CD14-positive monocyte (primary cell): ENCODE results near the gene SNTN. TPM values are rescaled to one million over a fixed set of nuclear protein-coding genes. Genes with fewer than 3 reads are reported as not detected.

Experiments
- DNase-seq, 3 donors: peaks; one replicate each; pipeline ENCODE4 v3.0.0-alpha.2; 2011 to 2022
- H2AFZ ChIP-seq: 2 replicates; pipeline ENCODE4 v1.6.0; 2012; ENCODE audit warnings: mild to moderate bottlenecking, low read depth, low read length, inconsistent platforms; ENCODE audit not compliant: insufficient read depth, poor library complexity, severe bottlenecking
- H3K27ac ChIP-seq, 2 donors: 1 replicate in 1 of 2; 2 replicates in 1 of 2; pipeline ENCODE4 v1.5.1; 2012 to 2013; ENCODE audit warnings: low read length in 2 of 2, control low read depth in 1 of 2, inconsistent platforms in 1 of 2, low read depth in 1 of 2, mild to moderate bottlenecking in 1 of 2
- H3K27me3 ChIP-seq, 2 donors: one replicate each; pipeline versions ENCODE4 v1.6.0 to v1.6.1; 2011 to 2013; ENCODE audit warnings: low read length in 2 of 2; ENCODE audit not compliant: control insufficient read depth in 2 of 2, insufficient read depth in 2 of 2
- H3K36me3 ChIP-seq, 2 donors: replicated peaks in 1 of 2; 1 replicate in 1 of 2; 2 replicates in 1 of 2; pipeline versions ENCODE4 v1.5.1 to v1.6.1; 2012 to 2013; ENCODE audit warnings: low read length in 2 of 2, control low read depth in 1 of 2, inconsistent platforms in 1 of 2, mild to moderate bottlenecking in 1 of 2; ENCODE audit not compliant: insufficient read depth in 2 of 2, control insufficient read depth in 1 of 2
- H3K4me1 ChIP-seq, 2 donors: 1 replicate in 1 of 2; 2 replicates in 1 of 2; pipeline versions ENCODE4 v1.5.1 to v1.6.1; 2012 to 2013; ENCODE audit warnings: low read length in 2 of 2, control low read depth in 1 of 2, inconsistent platforms in 1 of 2, mild to moderate bottlenecking in 1 of 2, moderate library complexity in 1 of 2; ENCODE audit not compliant: insufficient read depth in 2 of 2, control insufficient read depth in 1 of 2
- H3K4me2 ChIP-seq: replicated peaks from 2 replicates; pipeline ENCODE3; 2012; ENCODE audit warnings: low read length, moderate library complexity, mild to moderate bottlenecking; ENCODE audit not compliant: poor library complexity, severe bottlenecking; ENCODE audit errors: extremely low read depth
- H3K4me3 ChIP-seq, 3 experiments: fragments of 200-600 bp in 1 of 3; sonication (generic) in 1 of 3; replicated peaks in 1 of 3; 1 replicate in 2 of 3; 2 replicates in 1 of 3; pipeline ENCODE4 v1.5.1; 2011 to 2013; ENCODE audit warnings: low read length in 3 of 3, mild to moderate bottlenecking in 3 of 3, control low read depth in 2 of 3, low read depth in 2 of 3, inconsistent platforms in 1 of 3, moderate library complexity in 1 of 3
- H3K79me2 ChIP-seq: 2 replicates; pipeline ENCODE4 v1.6.0; 2012; ENCODE audit warnings: mild to moderate bottlenecking, control low read depth, inconsistent platforms, low read length, moderate library complexity; ENCODE audit not compliant: insufficient read depth
- H3K9ac ChIP-seq: 2 replicates; pipeline ENCODE4 v1.6.0; 2017; ENCODE audit warnings: low read length, mild to moderate bottlenecking; ENCODE audit not compliant: insufficient read depth, poor library complexity, severe bottlenecking
- H3K9me3 ChIP-seq, 2 donors: replicated peaks in 1 of 2; 1 replicate in 1 of 2; 2 replicates in 1 of 2; pipeline versions ENCODE4 v1.5.1 to v1.6.1; 2012 to 2013; ENCODE audit warnings: low read length in 2 of 2, control low read depth in 1 of 2; ENCODE audit not compliant: control insufficient read depth in 1 of 2, insufficient read depth in 1 of 2
- H4K20me1 ChIP-seq: 2 replicates; pipeline ENCODE4 v1.6.0; 2012; ENCODE audit warnings: mild to moderate bottlenecking, low read length, control low read depth, moderate library complexity; ENCODE audit not compliant: insufficient read depth
- H3K27ac Mint-ChIP-seq, 7 donors: one replicate each; pipeline ENCODE4 v1.8.0; 2020; ENCODE audit warnings: mild to moderate bottlenecking in 7 of 7, mixed read lengths in 7 of 7, moderate library complexity in 6 of 7, inconsistent platforms in 2 of 7
- H3K27me3 Mint-ChIP-seq, 3 donors: one replicate each; pipeline ENCODE4 v1.8.0; 2021 to 2022; ENCODE audit warnings: low read depth in 3 of 3, mild to moderate bottlenecking in 3 of 3, mixed read lengths in 3 of 3, moderate library complexity in 3 of 3, inconsistent platforms in 1 of 3
- H3K36me3 Mint-ChIP-seq, 2 donors: one replicate each; pipeline ENCODE4 v1.8.0; 2020; ENCODE audit warnings: mixed read lengths in 2 of 2, inconsistent platforms in 1 of 2, mild to moderate bottlenecking in 1 of 2
- H3K4me1 Mint-ChIP-seq: one replicate; pipeline ENCODE4 v1.8.0; 2020; ENCODE audit warnings: mild to moderate bottlenecking, mixed read lengths
- H3K4me3 Mint-ChIP-seq, 2 donors: one replicate each; pipeline ENCODE4 v1.8.0; 2020; ENCODE audit warnings: mild to moderate bottlenecking in 2 of 2, mixed read lengths in 2 of 2, moderate library complexity in 1 of 2
- H3K9me3 Mint-ChIP-seq, 7 donors: one replicate each; pipeline ENCODE4 v1.8.0; 2020 to 2022; ENCODE audit warnings: mixed read lengths in 7 of 7, mild to moderate bottlenecking in 6 of 7, moderate library complexity in 6 of 7, inconsistent platforms in 2 of 7
- WGBS: methylation state at CpG from one replicate; pipeline ENCODE4 v1.1.5; 2013; ENCODE audit warnings: missing lambda C conversion rate; ENCODE audit not compliant: insufficient coverage; 5-methylcytosine and 5-hydroxymethylcytosine counted together
- intact Hi-C, 2 donors: fragments of 100-400 bp; cut with micrococcal nuclease; formaldehyde crosslinking; loops; one replicate each; pipeline versions ENCODE4 v1.15.0 to v1.15.1; 2023
- polyA plus RNA-seq, 3 donors: library from polyadenylated mRNA; depleted of rRNA in 1 of 3; unstranded in 2 of 3; stranded (reverse) in 1 of 3; fragments of 300-500 nt in 2 of 3; fragments of >200 nt in 1 of 3; fragmentation: Illumina TruSeq in 2 of 3; gene quantifications; 1 replicate in 2 of 3; 2 replicates in 1 of 3; pipeline ENCODE4 v1.2.3, GENCODE V29; 2012 to 2021
- TF ChIP-seq, protein P1 (sequence below): fragments of 200-600 bp; IDR thresholded peaks from one replicate; pipeline ENCODE4 v1.8.0; 2022; ENCODE audit warnings: antibody characterized with exemption, mild to moderate bottlenecking

The SNTN gene
- polyA plus RNA-seq, 3 donors, result not detected

DNA sequence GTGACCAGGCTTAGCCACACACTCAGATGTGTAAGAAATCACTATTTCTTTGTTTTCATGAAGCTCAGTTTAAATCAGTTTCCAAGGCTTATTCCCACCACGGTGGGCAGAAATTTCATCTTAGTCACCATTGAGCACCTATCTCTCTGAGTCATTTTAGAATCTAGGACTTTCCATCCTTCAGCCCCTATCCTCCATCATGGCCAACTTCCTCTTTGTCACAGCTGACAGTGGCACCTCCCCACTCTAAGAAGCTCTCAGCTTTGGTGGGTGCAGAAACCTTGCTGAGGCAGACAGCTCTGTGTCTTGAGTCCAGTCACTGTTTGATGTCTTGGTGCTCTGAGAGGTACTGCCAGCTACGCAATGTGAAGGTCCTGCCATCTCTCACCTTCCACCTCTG, 32.9 kb downstream of the SNTN start:
- H3K4me3 Mint-ChIP-seq, result no peak overlapping the region
- H3K9ac ChIP-seq, result no peak overlapping the region
- peaks cover 0 to 5% (median 0%) of the 10 kb centered on the region in 7 donors for H3K9me3 Mint-ChIP-seq
- WGBS, result 91% methylated on average over 2 of the region's 2 CpGs
- no peaks in the 10 kb centered on the region for H3K36me3 Mint-ChIP-seq
- H3K27ac Mint-ChIP-seq, result no peak overlapping the region
- no peaks in the 10 kb centered on the region for H3K4me1 Mint-ChIP-seq
- peak in 1 of 3 donors; percentile 31 for DNase-seq
- H3K4me3 ChIP-seq, result no peak overlapping the region
- intact Hi-C loops, result no loop called here
- no peaks in the 10 kb centered on the region for H3K4me1 ChIP-seq
- no peaks in the 10 kb centered on the region for H3K27me3 ChIP-seq
- TF ChIP-seq, protein P1, sequence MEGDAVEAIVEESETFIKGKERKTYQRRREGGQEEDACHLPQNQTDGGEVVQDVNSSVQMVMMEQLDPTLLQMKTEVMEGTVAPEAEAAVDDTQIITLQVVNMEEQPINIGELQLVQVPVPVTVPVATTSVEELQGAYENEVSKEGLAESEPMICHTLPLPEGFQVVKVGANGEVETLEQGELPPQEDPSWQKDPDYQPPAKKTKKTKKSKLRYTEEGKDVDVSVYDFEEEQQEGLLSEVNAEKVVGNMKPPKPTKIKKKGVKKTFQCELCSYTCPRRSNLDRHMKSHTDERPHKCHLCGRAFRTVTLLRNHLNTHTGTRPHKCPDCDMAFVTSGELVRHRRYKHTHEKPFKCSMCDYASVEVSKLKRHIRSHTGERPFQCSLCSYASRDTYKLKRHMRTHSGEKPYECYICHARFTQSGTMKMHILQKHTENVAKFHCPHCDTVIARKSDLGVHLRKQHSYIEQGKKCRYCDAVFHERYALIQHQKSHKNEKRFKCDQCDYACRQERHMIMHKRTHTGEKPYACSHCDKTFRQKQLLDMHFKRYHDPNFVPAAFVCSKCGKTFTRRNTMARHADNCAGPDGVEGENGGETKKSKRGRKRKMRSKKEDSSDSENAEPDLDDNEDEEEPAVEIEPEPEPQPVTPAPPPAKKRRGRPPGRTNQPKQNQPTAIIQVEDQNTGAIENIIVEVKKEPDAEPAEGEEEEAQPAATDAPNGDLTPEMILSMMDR, result no peak
- peaks cover 0 to 2% (median 0%) of the 10 kb centered on the region in 3 donors for H3K27me3 Mint-ChIP-seq
- H3K4me2 ChIP-seq, result no peak overlapping the region
- H3K9me3 ChIP-seq, result no peaks in the 10 kb centered on the region
- H3K36me3 ChIP-seq, result no peaks in the 10 kb centered on the region
- no peak overlapping the region for H2AFZ ChIP-seq
- no peaks in the 10 kb centered on the region for H4K20me1 ChIP-seq
- H3K79me2 ChIP-seq, result no peaks in the 10 kb centered on the region
- no peak overlapping the region for H3K27ac ChIP-seq

DNA sequence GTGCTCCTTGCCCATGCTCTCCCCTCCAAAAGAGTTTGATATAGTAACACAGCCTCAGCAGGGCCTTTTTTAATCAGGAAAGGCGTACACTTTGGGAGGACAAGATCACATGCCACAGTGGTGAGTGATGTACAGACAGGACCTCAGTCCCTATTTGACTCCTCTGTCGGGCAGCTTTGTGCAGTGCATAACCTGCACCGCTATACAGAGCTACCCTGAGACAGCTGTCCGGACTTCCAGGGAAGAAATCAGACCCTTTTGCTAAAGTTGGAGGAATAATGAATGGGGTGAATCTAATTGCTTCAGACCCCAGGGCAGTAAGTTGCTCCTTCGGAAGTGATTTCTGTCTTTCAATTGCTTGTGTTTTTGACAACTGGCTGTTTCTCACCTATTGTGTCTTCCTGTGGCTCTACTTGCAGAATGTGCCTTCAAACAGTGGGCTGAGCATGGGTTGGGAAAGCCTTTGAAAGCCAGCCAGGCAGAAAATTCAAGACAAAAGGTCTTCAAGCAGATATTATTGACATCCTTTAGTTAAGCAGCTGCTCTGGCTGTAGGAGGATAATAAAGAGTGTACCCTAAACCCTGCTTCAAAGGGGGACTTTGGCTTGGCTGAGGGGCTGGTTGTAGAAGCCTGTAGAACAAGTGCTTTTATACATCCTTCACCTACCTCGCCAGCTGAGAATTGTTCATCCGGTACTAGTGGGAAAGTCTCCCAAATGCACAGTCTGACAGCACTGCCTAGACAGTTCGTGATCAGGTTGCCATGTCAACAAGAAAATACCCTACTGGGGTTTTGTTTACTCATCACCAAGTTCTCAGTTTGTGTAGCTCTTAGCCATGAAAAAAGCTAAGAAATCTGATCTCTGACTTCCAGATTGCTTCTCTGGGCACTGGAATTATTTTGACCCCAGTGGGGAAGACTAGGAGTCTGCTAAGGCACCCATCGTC, 35.1 kb downstream of the SNTN start:
- Histone ChIP-seq H3K36me3 (no peaks in the 10 kb centered on the region), H3K9me3 (no peaks in the 10 kb centered on the region), H3K79me2 (no peaks in the 10 kb centered on the region), H2AFZ (no peak overlapping the region), H3K27ac (no peak overlapping the region), H3K27me3 (no peaks in the 10 kb centered on the region), H3K4me1 (no peaks in the 10 kb centered on the region), H3K9ac (no peak overlapping the region), H4K20me1 (no peaks in the 10 kb centered on the region), H3K4me3 (no peak overlapping the region), H3K4me2 (no peak overlapping the region)
- H3K27ac Mint-ChIP-seq, result no peak overlapping the region
- no peak for DNase-seq
- 84% methylated on average over 6 of the region's 9 CpGs for WGBS
- TF ChIP-seq, protein P1, result no peak
- H3K27me3 Mint-ChIP-seq, result peaks cover 0 to 3% (median 0%) of the 10 kb centered on the region in 3 donors
- H3K4me3 Mint-ChIP-seq, result no peak overlapping the region
- H3K4me1 Mint-ChIP-seq, result no peaks in the 10 kb centered on the region
- H3K36me3 Mint-ChIP-seq, result no peaks in the 10 kb centered on the region
- peaks cover 3 to 12% (median 7%) of the 10 kb centered on the region in 7 donors for H3K9me3 Mint-ChIP-seq
- intact Hi-C loops, result no loop called here
